NT2/D1 (cell line): ENCODE measurements around the gene SRPX.

ENCODE experiments used
- SUZ12 ChIP-seq: IDR thresholded peaks from 2 replicates; pipeline ENCODE4 v1.6.1; 2011; ENCODE audit not compliant: insufficient read length, insufficient read depth; ENCODE audit errors: extremely low read depth
- ZNF274 ChIP-seq: IDR thresholded peaks from 2 replicates; pipeline ENCODE4 v1.6.1; 2011; ENCODE audit warnings: mild to moderate bottlenecking, low read depth, low read length

- no peak for TF ChIP-seq SUZ12
- TF ChIP-seq ZNF274 = no peak
These were observed 6.6 kb downstream of the SRPX start for GRCh38 chrX:38214044-38214443.
